Activated T-helper 2 cell treated with anti-CD3 and anti-CD28 coated beads, Interferon-gamma antibody, Interleukin-2, Interleukin-4, amounts not matched to agents 10 μg/mL and 5 μg/mL and 100 μg/mL, durations not matched to agents 14 hours and 24 hours and 36 hours (primary cell): ENCODE results near the gene CASZ1. TPM values are rescaled to one million over a fixed set of nuclear protein-coding genes. Genes with fewer than 3 reads are reported as not detected.

Source experiments
- DNase-seq: peaks from one replicate; pipeline ENCODE4 v3.0.0; 2021; ENCODE audit warnings: low spot score
- H3K27ac Mint-ChIP-seq: one replicate; pipeline ENCODE4 v1.8.0; 2021; ENCODE audit warnings: mixed read lengths
- H3K27me3 Mint-ChIP-seq: one replicate; pipeline ENCODE4 v1.8.0; 2021; ENCODE audit warnings: low read depth, mixed read lengths
- H3K36me3 Mint-ChIP-seq: one replicate; pipeline ENCODE4 v1.8.0; 2021; ENCODE audit warnings: low read depth, mixed read lengths
- H3K4me1 Mint-ChIP-seq: one replicate; pipeline ENCODE4 v1.8.0; 2021; ENCODE audit warnings: low read depth, mixed read lengths
- H3K4me3 Mint-ChIP-seq: one replicate; pipeline ENCODE4 v1.8.0; 2021; ENCODE audit warnings: low read depth, mild to moderate bottlenecking, moderate library complexity, mixed read lengths
- H3K9me3 Mint-ChIP-seq: one replicate; pipeline ENCODE4 v1.8.0; 2021; ENCODE audit warnings: mixed read lengths
- intact Hi-C: fragments of 100-400 bp; cut with micrococcal nuclease; formaldehyde crosslinking; loops from one replicate; pipeline ENCODE4 v1.15.1; 2023
- total RNA-seq: library from RNA; stranded (reverse); gene quantifications from 2 replicates; pipeline ENCODE4 v1.2.3, GENCODE V29; 2022

The CASZ1 gene
- total RNA-seq, 1 donor from 2014 or later = 9.9 TPM

DNA sequence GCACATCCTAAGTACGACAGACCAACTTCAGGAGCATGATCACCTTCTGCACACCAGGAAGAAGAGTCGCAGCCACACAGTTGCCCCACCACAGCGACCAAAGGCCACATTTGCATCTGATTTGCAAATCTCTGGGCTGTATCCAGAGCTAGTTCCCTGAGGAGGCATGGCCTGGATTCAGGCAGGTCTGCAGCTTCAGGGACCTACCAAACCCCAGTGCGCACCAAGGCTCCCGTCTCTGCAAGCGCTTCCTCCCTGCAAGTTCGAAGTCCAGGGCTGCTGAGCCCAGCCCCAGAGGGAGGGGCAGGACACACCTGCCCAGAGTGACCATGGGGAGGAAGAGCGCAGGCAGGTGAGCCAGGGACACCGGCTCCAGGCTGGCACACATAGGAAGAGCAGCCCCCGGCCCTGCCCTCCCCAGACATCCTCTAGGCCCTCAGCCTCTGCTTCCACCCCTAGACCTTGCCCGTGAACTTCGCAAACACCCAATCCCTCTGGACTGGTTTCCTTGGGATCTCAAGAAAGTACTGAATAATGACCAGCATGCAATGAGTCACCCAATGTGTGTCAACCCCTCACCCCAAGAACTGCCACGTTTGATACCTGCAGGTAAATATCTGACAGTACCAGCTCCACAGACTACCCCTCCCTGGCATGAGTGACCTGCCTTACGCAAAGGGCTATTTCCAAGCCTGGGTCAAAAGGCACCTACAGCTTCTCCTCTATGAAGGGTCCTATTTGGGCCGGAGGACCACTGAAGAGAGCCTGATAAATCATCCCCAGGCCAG is 36.8 kb downstream of the CASZ1 start:
- H3K4me3 Mint-ChIP-seq = no peak overlapping the region
- H3K4me1 Mint-ChIP-seq = no peaks in the 10 kb centered on the region
- H3K36me3 Mint-ChIP-seq = no peaks in the 10 kb centered on the region
- peaks cover 2% of the 10 kb centered on the region for H3K27me3 Mint-ChIP-seq
- no peak for DNase-seq
- no peaks in the 10 kb centered on the region for H3K9me3 Mint-ChIP-seq
- intact Hi-C loops = no loop called here
- H3K27ac Mint-ChIP-seq = no peak overlapping the region

DNA sequence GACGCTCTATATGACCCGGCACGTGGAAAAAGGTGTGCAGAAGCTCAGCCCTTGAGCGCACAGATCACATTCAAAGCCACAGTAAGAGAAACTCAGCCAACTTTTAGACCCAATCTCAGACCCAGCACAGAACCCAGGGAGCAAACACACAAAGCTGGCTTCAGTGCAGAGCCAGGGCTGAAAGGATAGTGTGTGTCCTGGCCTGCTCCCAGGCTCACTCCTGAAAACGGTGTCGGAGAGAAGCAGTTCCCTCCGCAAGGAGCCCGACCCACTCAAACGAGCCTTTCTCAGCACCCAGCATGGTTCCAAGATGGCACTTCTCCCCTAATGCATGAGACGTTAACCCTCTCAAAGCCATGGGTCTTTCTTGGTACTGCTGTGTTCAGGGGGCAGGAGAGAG is 39.6 kb downstream of the CASZ1 start:
- intact Hi-C loops = no loop called here

DNA sequence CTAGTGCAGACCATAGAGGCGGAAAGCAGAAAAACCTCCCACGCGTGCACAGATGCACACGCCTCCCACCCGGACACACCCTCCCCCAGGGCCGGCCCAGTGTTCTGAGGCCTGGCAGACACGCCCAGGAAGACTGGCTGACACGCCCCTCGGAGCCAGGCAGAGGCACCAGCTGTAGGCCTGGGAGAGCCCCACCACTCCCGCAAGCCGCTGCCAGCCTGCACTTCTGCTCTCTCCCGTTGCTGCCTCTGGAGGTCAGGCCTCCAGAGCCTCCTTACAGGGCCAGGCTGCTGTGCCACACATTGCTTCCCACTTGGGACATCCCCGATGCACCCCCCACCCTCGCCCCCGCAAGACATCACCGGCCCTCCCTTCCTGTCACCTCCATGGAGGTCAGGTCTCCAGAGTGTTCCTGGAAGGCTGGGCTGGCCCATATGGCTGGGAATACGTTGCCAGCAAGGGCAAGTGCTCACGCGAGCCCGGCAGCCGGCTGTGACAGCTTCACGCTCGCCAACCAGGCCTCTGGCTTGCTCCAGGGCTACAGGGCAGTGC is 40.4 kb downstream of the CASZ1 start:
- peak; percentile 45 for DNase-seq
- Mint-ChIP-seq H3K4me1 (no peaks in the 10 kb centered on the region), H3K9me3 (no peaks in the 10 kb centered on the region), H3K4me3 (no peak overlapping the region), H3K27me3 (peaks cover 2% of the 10 kb centered on the region), H3K27ac (no peak overlapping the region), H3K36me3 (no peaks in the 10 kb centered on the region)
- intact Hi-C loops = no loop called here

More for the DNA sequence above, 39.6 kb downstream of the CASZ1 start:
- H3K27me3 Mint-ChIP-seq = peaks cover 2% of the 10 kb centered on the region
- H3K9me3 Mint-ChIP-seq = no peaks in the 10 kb centered on the region
- no peaks in the 10 kb centered on the region for H3K36me3 Mint-ChIP-seq
- no peaks in the 10 kb centered on the region for H3K4me1 Mint-ChIP-seq
- no peak for DNase-seq
- H3K4me3 Mint-ChIP-seq = no peak overlapping the region
- H3K27ac Mint-ChIP-seq = no peak overlapping the region

DNA sequence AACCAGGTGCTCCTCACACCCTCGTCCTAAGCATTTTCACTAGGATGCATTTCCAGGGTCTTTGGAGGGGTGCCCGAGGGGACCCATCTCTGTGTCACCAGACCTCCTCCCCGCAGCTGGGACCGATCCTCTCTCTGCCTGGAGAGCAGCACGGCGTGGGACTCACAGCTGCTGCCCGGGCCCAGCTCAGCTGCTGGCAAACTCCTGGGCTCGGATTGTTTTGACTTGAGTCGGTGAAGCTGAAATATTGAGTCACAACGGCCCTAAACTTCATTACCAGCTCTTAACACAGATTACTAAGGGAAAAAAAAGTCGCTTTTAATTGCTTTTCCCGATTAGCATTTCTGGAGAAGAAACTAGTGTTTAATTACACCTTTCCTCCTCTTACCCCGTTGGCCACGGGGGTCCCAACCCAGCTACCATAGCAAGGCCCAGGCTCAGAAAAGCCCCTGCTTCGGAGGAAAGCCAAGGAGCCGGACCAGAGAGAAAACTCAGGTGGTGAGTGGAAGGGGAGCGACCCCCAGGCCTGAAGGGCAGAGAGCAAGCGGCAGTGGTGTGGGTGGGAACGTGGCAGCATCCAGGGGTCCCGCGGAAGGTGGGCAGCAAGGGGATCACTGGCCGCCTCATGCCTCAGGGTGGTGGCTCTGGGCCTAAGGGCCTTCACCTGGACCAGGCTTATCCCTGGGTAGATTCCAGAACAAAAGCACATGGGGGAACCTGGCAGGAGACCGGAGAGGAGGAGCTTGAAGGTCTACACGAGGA is 41.7 kb downstream of the CASZ1 start:
- H3K27me3 Mint-ChIP-seq = peaks cover 2% of the 10 kb centered on the region
- no peak for DNase-seq
- no peaks in the 10 kb centered on the region for H3K4me1 Mint-ChIP-seq
- H3K9me3 Mint-ChIP-seq = no peaks in the 10 kb centered on the region
- no peaks in the 10 kb centered on the region for H3K36me3 Mint-ChIP-seq
- no peak overlapping the region for H3K4me3 Mint-ChIP-seq
- no peak overlapping the region for H3K27ac Mint-ChIP-seq
- intact Hi-C loops = no loop called here

DNA sequence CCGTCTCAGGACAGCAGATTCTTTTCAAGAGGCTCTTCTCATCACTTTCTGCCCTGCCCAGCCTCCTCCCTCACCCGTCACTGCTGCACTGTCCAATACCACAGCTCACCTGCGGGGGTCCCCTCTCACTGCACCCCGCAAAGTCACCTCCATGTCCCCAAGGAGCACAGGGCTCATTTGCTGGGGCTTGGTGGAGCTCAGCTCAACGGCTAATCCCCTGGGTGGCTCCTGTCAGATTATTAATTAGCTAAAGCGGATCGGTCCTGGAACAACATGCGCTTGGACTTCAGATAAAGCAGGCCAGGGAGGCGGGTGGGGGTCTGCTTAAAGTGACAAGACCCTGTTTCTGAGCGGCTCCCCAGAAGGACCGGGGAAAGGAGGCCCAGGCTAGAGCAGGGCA is 43.1 kb downstream of the CASZ1 start:
- intact Hi-C loops = no loop called here
- Mint-ChIP-seq H3K4me1 (no peaks in the 10 kb centered on the region), H3K9me3 (no peaks in the 10 kb centered on the region), H3K27ac (no peak overlapping the region), H3K27me3 (peaks cover 2% of the 10 kb centered on the region), H3K4me3 (no peak overlapping the region), H3K36me3 (no peaks in the 10 kb centered on the region)
- no peak for DNase-seq

DNA sequence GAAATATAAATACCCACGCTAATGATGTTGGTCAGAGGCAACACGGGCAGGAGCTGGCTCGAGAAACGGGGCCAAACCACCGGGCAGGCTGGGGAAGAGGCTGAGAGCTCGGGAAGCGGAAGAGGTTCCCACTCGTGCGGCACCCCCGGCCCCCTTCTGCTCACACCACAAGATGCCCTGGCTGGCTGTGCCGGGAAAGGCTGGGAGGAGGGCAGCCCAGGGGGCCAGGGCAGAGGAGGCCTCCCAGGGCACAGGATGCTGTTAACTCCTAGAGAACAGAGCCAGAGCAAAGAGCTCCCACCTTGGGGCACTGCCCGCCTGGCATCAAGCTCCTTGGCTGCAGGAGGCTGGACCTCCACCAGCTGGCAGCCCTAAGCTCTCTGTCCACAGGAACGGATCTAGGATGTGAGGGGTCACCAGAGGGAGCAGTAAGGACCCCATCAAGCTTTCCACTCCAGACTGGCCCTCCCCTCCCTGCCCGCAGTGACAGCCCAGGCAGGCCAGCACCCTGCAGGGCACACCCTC is 44.8 kb downstream of the CASZ1 start:
- H3K4me1 Mint-ChIP-seq = no peaks in the 10 kb centered on the region
- intact Hi-C loops = no loop called here
- H3K4me3 Mint-ChIP-seq = no peak overlapping the region
- H3K9me3 Mint-ChIP-seq = no peaks in the 10 kb centered on the region
- no peak overlapping the region for H3K27ac Mint-ChIP-seq
- no peaks in the 10 kb centered on the region for H3K36me3 Mint-ChIP-seq
- H3K27me3 Mint-ChIP-seq = no peaks in the 10 kb centered on the region
- DNase-seq = no peak

DNA sequence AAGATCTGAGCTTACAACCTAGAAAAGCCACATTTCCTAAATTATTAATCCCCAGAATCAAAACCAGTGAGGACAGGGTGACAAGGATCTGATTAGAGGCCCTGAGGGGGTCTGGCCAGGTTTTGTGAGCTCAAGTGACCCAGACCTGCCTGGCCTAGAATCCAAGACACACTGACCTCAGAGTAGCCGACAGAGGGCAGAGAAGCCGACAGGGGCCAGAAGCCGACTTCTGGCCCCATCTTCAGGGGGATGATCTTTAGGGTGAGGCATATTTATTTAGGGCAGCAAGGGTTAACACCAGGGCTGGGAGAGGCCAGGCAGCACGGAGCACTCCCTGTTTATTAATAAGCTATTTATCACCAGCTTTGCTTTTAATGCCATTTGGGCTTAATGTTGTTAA is 45.3 kb downstream of the CASZ1 start:
- no peak overlapping the region for H3K27ac Mint-ChIP-seq
- H3K36me3 Mint-ChIP-seq = no peaks in the 10 kb centered on the region
- H3K4me3 Mint-ChIP-seq = no peak overlapping the region
- DNase-seq = no peak
- intact Hi-C loops = no loop called here
- no peaks in the 10 kb centered on the region for H3K27me3 Mint-ChIP-seq
- no peaks in the 10 kb centered on the region for H3K4me1 Mint-ChIP-seq
- no peaks in the 10 kb centered on the region for H3K9me3 Mint-ChIP-seq

DNA sequence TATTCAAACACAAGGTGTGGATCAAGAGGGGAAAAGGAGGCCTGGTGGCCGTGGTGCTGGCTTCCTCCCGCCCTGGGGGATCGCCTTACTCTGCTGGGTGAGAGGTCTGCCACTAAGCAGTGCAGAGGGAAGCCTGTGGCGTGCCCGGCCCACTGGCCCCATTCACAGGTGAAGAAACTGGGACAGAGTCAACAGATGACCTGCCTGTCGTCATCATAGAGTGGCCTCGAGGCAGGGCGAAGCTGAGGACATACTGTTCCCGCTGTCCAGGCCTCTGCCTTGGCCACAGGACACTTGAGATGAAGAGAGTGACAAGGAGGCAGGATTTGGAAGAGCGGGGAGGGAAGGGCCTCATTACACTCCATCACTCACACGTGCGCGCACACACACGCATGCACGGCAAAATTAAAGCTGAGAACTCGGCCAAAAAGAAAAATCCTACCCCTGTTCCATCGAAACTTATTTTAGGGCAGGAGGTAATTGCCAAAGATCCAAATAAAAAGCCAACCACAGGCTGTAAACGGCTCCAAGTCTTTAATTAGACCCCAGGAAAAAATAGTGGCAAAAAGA is 50.5 kb downstream of the CASZ1 start:
- Mint-ChIP-seq H3K4me3 (no peak overlapping the region), H3K9me3 (no peaks in the 10 kb centered on the region), H3K36me3 (no peaks in the 10 kb centered on the region), H3K27me3 (peaks cover 4% of the 10 kb centered on the region), H3K4me1 (no peaks in the 10 kb centered on the region), H3K27ac (no peak overlapping the region)
- DNase-seq = no peak
- intact Hi-C loops = no loop called here

DNA sequence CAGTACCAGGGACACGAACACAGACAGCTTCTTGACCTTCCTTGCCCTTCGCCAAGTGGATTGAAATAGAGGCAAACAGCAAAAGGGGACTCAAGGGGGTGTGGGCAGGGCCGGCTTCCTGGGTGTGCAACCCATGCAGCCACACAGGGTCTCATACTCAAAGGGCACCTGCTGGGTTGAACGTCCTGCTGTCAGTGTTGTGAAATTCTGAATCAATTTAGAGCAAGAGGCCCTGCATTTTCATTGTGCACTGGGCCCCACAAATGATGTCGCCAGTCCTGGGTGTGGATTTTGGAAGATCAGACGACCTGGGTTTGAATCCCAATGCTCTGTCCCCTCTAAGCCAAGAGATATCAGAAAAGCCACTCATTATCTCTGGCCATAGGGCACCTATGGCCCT is 51.1 kb downstream of the CASZ1 start:
- H3K36me3 Mint-ChIP-seq = no peaks in the 10 kb centered on the region
- no peak for DNase-seq
- H3K27me3 Mint-ChIP-seq = peaks cover 5% of the 10 kb centered on the region

DNA sequence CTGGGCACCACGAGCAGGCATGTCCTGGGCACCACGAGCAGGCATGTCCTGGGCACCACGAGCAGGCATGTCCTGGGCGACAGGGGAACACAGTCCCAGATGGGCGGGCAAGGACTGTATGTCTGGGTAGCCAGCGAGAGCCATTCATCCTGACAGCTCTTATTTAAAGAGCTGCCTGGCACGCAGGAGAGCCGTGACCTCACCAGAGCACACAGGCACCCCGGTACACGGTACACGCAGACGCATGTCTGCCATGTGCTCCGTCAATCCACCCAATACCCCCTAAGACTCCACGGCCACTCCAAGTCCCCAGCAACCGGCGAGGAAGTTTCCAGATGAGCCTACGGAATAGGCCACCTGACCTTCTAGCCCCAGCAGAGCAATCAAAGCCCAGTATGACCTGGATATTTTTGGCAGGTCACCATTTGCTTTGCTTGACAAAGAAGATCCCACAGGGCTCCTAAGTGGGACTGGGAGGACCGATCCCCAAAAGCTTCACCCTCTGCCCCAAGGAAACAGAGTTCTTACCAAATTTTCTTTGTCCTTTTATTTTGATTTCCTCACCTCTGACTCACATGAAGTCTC is 51.7 kb downstream of the CASZ1 start:
- intact Hi-C loops = no loop called here
- Mint-ChIP-seq H3K27ac (no peak overlapping the region), H3K4me1 (no peaks in the 10 kb centered on the region), H3K9me3 (no peaks in the 10 kb centered on the region), H3K36me3 (no peaks in the 10 kb centered on the region), H3K4me3 (no peak overlapping the region), H3K27me3 (peaks cover 6% of the 10 kb centered on the region)
- DNase-seq = no peak

More for the DNA sequence above, 51.1 kb downstream of the CASZ1 start:
- H3K9me3 Mint-ChIP-seq = no peaks in the 10 kb centered on the region
- H3K4me1 Mint-ChIP-seq = no peaks in the 10 kb centered on the region
- no peak overlapping the region for H3K4me3 Mint-ChIP-seq
- no peak overlapping the region for H3K27ac Mint-ChIP-seq
- intact Hi-C loops = no loop called here

DNA sequence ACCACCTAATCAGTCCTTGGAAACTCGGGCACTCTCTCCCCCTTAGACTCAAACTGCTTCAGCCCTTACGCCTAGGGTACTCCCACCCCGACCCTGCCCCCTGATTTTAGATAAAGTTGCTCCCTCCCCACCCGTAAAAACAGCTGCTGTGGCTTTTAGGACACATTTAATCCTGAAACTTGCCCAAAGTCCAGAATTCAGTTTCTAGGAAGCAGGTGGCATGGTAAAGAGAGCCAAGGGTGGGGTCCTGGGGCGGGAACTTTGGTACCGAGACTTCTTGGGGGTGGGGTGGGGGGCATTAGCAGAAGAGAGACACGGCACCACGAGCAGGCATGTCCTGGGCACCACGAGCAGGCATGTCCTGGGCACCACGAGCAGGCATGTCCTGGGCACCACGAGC is 52.4 kb downstream of the CASZ1 start:
- H3K27me3 Mint-ChIP-seq = peaks cover 6% of the 10 kb centered on the region
- no peak overlapping the region for H3K4me3 Mint-ChIP-seq
- no peaks in the 10 kb centered on the region for H3K36me3 Mint-ChIP-seq
- no peak overlapping the region for H3K27ac Mint-ChIP-seq
- intact Hi-C loops = no loop called here
- DNase-seq = no peak
- H3K9me3 Mint-ChIP-seq = no peaks in the 10 kb centered on the region
- no peaks in the 10 kb centered on the region for H3K4me1 Mint-ChIP-seq

DNA sequence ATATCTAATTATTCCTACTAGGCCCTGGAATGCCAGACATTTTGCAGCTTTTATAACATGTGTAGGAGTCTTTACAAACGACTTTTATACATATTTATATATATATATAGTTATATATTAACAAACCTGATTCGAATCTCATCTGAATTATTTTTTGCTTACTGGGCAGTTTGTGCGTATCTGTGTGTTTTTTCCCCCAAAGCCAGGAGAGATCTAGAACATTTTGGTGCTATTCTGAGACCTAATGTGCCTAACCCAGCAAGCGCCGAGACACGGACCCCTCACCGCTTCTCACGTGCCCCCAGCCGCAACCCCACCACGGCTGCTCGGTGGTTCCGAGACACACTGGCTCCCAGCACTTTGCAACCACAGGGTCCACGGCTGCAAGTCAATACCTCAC is 54.8 kb downstream of the CASZ1 start:
- Mint-ChIP-seq H3K27me3 (peaks cover 6% of the 10 kb centered on the region), H3K9me3 (no peaks in the 10 kb centered on the region), H3K4me1 (no peaks in the 10 kb centered on the region), H3K4me3 (no peak overlapping the region), H3K36me3 (no peaks in the 10 kb centered on the region), H3K27ac (no peak overlapping the region)
- intact Hi-C loops = no loop called here
- no peak for DNase-seq
